ENCODE measurements around the gene UBASH3B.
"Not testable (repeated sequence)": the region's sequence is repeated elsewhere in the genome, so short reads cannot be mapped to it uniquely, and the experiment has no call there.

Gene UBASH3B

DNA sequence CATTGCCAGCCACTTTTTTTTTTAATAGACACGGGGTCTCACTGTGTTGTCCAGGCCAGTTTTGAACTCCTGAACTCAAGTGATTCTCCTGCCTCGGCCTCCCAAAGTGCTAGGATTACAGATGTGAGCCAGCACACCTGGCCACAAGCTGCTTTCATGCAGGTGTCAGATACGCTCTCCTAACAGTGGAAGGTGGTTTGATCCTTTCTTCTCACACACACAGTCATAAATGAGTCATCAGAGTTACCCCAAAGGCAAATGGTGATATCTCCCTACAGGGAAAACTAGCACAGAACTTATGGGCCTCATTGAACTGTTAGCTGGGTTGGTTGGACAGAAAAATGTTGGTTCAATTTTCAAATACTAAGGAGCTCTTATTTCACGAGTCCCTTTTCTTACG is 38.2 kb upstream of the UBASH3B start:
- no peak overlapping the region for H2AFZ ChIP-seq (ENCODE audit: low read depth, low read length)
- no peaks in the 10 kb centered on the region for H3K36me3 ChIP-seq (replicated peaks; ENCODE audit: low read depth, low read length)
- H4K20me1 ChIP-seq (ENCODE audit: insufficient read depth, low read length): no peaks in the 10 kb centered on the region
- H3K4me1 ChIP-seq (ENCODE audit: low read length): peaks cover 13% of the 10 kb centered on the region
- no peaks in the 10 kb centered on the region for H3K27me3 ChIP-seq (ENCODE audit: low read depth, low read length)
- TF ChIP-seq, protein P1, sequence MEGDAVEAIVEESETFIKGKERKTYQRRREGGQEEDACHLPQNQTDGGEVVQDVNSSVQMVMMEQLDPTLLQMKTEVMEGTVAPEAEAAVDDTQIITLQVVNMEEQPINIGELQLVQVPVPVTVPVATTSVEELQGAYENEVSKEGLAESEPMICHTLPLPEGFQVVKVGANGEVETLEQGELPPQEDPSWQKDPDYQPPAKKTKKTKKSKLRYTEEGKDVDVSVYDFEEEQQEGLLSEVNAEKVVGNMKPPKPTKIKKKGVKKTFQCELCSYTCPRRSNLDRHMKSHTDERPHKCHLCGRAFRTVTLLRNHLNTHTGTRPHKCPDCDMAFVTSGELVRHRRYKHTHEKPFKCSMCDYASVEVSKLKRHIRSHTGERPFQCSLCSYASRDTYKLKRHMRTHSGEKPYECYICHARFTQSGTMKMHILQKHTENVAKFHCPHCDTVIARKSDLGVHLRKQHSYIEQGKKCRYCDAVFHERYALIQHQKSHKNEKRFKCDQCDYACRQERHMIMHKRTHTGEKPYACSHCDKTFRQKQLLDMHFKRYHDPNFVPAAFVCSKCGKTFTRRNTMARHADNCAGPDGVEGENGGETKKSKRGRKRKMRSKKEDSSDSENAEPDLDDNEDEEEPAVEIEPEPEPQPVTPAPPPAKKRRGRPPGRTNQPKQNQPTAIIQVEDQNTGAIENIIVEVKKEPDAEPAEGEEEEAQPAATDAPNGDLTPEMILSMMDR (IDR thresholded peaks at IDR 0.05; ENCODE audit: low read depth, low read length): no peak
- no peak for TF ChIP-seq EZH2phosphoT487 (IDR thresholded peaks at IDR 0.05; ENCODE audit: low read depth)
- H3K4me2 ChIP-seq (ENCODE audit: low read length): no peak overlapping the region
- no peaks in the 10 kb centered on the region for H3K79me2 ChIP-seq (ENCODE audit: low read length)
- no peak overlapping the region for H3K9ac ChIP-seq (ENCODE audit: low read length)
- no peak overlapping the region for H3K27ac ChIP-seq (ENCODE audit: low read length)
- no peak overlapping the region for H3K4me3 ChIP-seq (ENCODE audit: low read length)
- peaks cover 9% of the 10 kb centered on the region for H3K9me3 ChIP-seq (ENCODE audit: insufficient read depth, low read length)

DNA sequence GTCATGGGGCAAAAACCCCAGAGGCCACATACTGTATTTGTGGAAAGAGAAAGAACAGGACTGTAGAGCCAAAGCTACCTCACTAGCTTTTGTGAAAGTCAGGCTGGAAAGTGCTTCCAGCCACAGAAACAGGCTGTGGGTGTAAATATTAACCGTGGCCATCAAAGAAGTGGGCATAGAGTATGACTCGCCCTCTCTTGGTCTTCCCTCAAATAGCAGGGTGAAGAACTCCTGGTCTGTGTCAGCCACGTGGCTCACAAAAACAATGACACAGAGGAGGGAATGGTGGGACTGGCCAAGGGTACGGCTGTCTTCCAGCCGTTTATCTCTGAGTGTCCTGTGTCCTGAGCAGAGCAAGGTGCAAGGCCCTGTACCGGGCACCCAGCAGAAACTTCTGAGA is 37.6 kb upstream of the UBASH3B start:
- Histone ChIP-seq H3K27ac (ENCODE audit: low read length) (no peak overlapping the region), H3K27me3 (ENCODE audit: low read depth, low read length) (no peaks in the 10 kb centered on the region), H3K36me3 (replicated peaks; ENCODE audit: low read depth, low read length) (no peaks in the 10 kb centered on the region), H3K4me1 (ENCODE audit: low read length) (peaks cover 11% of the 10 kb centered on the region), H4K20me1 (ENCODE audit: insufficient read depth, low read length) (no peaks in the 10 kb centered on the region), H3K4me3 (ENCODE audit: low read length) (no peak overlapping the region), H3K9ac (ENCODE audit: low read length) (no peak overlapping the region), H2AFZ (ENCODE audit: low read depth, low read length) (no peak overlapping the region), H3K79me2 (ENCODE audit: low read length) (no peaks in the 10 kb centered on the region), H3K4me2 (ENCODE audit: low read length) (no peak overlapping the region), H3K9me3 (ENCODE audit: insufficient read depth, low read length) (peaks cover 9% of the 10 kb centered on the region)
- TF ChIP-seq EZH2phosphoT487 (IDR thresholded peaks at IDR 0.05; ENCODE audit: low read depth): no peak
- TF ChIP-seq, protein P1 (IDR thresholded peaks at IDR 0.05; ENCODE audit: low read depth, low read length): no peak

DNA sequence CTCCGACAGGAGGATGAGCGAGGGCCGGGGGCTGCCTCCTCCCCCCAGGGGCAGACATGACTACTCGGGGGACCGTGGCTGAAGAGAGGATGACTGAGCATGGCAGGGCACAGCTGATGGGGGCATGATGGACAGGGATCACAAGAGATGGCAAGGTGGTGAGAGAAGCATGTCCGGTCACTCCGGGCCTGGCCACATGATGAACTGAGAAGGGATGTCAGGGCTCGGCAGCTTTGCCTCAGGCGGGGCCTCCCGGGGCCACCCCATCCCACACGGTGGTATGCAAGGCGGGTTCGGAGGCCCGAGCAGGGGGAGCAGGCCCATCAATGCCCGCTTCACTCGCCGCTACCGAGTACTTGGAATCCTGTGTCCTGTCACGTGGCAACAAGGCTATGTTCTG is 36.6 kb upstream of the UBASH3B start:
- no peak for TF ChIP-seq EZH2phosphoT487 (IDR thresholded peaks at IDR 0.05; ENCODE audit: low read depth)
- TF ChIP-seq, protein P1 (IDR thresholded peaks at IDR 0.05; ENCODE audit: low read depth, low read length): no peak
- Histone ChIP-seq H3K36me3 (replicated peaks; ENCODE audit: low read depth, low read length) (no peaks in the 10 kb centered on the region), H3K27ac (ENCODE audit: low read length) (no peak overlapping the region), H3K9me3 (ENCODE audit: insufficient read depth, low read length) (peaks cover 9% of the 10 kb centered on the region), H3K9ac (ENCODE audit: low read length) (no peak overlapping the region), H3K4me3 (ENCODE audit: low read length) (no peak overlapping the region), H4K20me1 (ENCODE audit: insufficient read depth, low read length) (no peaks in the 10 kb centered on the region), H3K4me1 (ENCODE audit: low read length) (peaks cover 11% of the 10 kb centered on the region), H3K4me2 (ENCODE audit: low read length) (no peak overlapping the region), H2AFZ (ENCODE audit: low read depth, low read length) (no peak overlapping the region), H3K27me3 (ENCODE audit: low read depth, low read length) (no peaks in the 10 kb centered on the region), H3K79me2 (ENCODE audit: low read length) (no peaks in the 10 kb centered on the region)

DNA sequence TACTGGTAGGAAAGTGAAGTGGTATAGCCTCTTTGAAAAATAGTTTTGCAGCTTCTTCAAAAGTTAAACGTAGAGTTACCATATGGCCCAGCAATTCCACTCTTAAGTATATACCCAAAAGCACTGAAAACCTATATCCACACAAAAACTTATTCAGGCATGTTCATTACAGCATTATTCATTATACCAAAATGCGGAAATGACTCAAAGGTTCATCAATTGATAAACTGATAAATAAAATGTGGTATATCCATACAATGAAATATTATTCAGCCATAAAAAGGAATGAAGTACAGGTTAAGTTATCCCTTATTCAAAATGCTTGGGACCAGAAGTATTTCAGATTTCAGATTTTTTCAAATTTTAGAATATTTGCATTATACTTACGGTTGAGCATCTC is 35.8 kb upstream of the UBASH3B start:
- Histone ChIP-seq H3K36me3 (replicated peaks; ENCODE audit: low read depth, low read length) (no peaks in the 10 kb centered on the region), H3K4me3 (ENCODE audit: low read length) (no peak overlapping the region), H3K9ac (ENCODE audit: low read length) (no peak overlapping the region), H3K27me3 (ENCODE audit: low read depth, low read length) (no peaks in the 10 kb centered on the region), H3K79me2 (ENCODE audit: low read length) (no peaks in the 10 kb centered on the region), H2AFZ (ENCODE audit: low read depth, low read length) (no peak overlapping the region), H3K4me2 (ENCODE audit: low read length) (no peak overlapping the region), H3K27ac (ENCODE audit: low read length) (no peak overlapping the region), H3K4me1 (ENCODE audit: low read length) (peaks cover 11% of the 10 kb centered on the region), H3K9me3 (ENCODE audit: insufficient read depth, low read length) (peaks cover 9% of the 10 kb centered on the region), H4K20me1 (ENCODE audit: insufficient read depth, low read length) (no peaks in the 10 kb centered on the region)
- TF ChIP-seq, protein P1 (IDR thresholded peaks at IDR 0.05; ENCODE audit: low read depth, low read length): no peak
- no peak for TF ChIP-seq EZH2phosphoT487 (IDR thresholded peaks at IDR 0.05; ENCODE audit: low read depth)

DNA sequence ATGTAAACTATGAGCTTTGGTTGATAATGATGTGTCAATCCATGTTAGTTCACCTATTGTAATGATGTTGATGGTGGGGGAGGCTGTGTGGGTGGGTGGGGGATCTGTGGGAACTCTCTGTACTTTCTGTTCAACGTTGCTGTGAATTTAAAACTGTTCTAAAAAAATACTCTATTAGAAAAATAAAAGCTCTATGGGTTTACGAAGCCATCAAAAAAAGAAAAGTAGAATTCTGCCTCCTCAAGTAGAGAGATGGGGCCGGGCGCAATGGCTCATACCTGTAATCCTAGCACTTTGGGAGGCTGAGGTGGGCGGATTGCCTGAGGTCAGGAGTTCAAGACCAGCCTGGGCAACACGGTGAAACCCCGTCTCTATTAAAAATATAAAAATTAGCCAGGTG is 30.0 kb upstream of the UBASH3B start:
- H3K4me3 ChIP-seq (ENCODE audit: low read length); H3K9me3 ChIP-seq (ENCODE audit: insufficient read depth, low read length); H3K36me3 ChIP-seq (replicated peaks; ENCODE audit: low read depth, low read length); H2AFZ ChIP-seq (ENCODE audit: low read depth, low read length); H3K79me2 ChIP-seq (ENCODE audit: low read length); H3K27ac ChIP-seq (ENCODE audit: low read length); H3K4me2 ChIP-seq (ENCODE audit: low read length); H4K20me1 ChIP-seq (ENCODE audit: insufficient read depth, low read length); H3K9ac ChIP-seq (ENCODE audit: low read length); H3K27me3 ChIP-seq (ENCODE audit: low read depth, low read length): not testable (repeated sequence)
- H3K4me1 ChIP-seq (ENCODE audit: low read length): peaks cover 17% of the 10 kb centered on the region
